NCI-H2227 treated with DMSO at 0.1 percent for 48 hours (cell line): ENCODE results near the gene PDCD2.
A peak's percentile ranks its signal among the peaks of the same experiment; 100 is the strongest.
"Not testable (repeated sequence)": the region's sequence is repeated elsewhere in the genome, so short reads cannot be mapped to it uniquely, and the experiment has no call there.

ENCODE experiments used
- DNase-seq: peaks from one replicate; lab custom pipeline; 2025; lab: John Stamatoyannopoulos, UW

Gene PDCD2

DNA sequence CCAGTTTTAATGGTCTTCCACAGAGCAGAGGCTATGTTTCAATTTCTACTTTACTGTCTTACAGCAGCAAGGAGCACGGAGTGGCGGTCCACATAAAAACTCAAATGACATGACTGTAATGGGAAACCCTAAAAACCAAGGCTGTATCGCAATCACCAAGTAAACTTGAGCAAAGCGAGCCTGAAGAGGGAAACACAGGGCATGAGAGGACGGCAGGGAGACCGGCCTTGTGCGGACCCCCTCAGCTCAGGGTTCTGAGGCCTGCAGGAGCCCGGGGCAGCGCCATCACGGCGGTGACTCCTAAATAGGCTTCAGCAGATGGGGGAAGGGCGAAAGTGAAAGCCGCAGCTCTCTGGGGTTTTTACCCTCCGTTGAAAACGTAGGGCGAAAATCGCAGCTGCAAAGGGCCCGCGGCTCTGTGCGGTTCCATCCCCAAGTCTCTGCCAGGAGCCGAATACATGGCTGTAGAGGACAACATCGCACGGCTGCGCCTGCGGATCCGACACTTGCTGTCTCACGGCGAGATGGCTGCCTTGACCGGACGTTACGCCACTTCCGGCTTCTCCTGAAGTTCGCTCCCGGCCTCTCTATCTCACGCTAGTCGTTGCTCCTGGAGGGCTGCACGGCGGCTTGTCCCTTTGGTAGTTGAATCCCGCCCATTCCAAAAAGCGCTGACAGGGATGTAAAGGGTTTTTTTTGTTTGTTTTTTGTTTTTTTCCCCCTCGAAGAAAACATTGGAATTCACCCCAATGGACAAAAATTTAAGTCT is 31.5 kb downstream of the PDCD2 start, which contains the start of gene PSMB1:
PSMB1 (minus strand) TSS at position 543 of the 769 bp plus-strand sequence; CDS start at position 478, 65 bp downstream.
- DNase-seq = peak; percentile 75

DNA sequence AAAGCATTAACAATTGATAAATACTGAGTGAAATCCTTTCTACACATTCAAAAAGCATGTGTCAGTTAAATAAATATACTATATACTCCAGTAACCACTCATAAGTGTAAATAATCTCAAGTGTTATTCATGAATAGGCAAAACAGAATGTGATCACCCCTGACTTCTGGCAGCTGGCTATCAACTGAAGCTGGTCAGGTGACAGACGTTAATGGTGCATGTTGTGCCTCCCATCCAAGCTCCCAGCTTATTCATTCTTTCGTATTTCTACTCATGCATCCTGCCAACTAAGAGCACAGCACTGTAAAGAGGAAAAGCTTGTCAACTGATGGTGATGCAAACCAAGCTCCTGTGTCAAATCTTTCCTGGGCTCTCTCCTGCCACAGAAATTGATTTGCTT is 39.0 kb downstream of the PDCD2 start:
- DNase-seq = no peak

DNA sequence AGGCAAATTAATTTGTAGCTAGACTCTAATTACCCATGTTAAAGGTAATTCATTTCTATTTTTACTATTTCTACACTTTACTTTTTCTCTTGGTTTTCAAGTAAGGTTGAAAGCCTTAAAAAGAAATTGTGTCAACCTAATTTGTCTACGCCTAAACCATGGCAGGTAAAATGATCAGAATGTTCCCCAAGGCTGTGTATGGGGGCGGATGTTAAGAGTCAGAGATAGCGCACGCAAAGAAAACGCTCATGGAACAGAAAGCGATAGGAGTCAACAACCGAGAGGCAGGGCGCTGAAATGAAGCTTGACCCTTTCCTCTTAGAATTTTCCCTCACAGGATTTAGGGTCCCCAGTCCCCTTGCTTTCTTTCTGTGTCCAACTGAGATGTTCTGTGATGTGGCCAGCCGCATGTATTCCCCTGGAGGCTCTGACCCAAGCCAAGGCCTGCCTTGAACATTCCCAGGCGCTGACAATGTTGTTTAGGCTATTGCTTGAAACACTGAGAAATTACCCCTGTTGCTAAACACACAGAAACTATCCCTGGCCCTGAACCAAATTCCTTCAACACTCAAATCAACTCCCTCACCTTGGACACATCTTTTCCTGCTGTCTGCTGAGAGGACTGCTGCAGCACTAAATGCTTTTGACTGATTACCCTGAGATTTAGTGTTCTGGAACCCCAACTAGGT is 42.3 kb downstream of the PDCD2 start:
- DNase-seq = no peak

DNA sequence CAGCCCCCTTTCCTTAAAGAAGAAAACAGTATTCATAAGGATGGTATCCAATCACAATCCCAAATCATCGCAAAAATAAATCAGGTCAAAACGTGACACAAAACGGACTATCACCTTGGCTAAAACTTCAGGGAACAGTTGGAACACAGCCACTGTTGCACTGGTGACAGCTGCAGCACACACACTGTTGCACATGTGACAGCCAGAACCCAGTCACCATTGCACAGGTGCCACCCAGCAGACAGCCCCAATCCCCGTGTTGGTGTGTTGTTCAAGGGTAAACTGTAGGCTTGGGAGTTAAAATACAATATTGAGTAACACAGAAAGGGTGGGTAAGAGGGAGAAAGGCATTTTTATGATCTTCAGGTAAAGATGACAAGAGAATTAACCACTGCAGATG is 47.1 kb downstream of the PDCD2 start:
- DNase-seq = no peak

DNA sequence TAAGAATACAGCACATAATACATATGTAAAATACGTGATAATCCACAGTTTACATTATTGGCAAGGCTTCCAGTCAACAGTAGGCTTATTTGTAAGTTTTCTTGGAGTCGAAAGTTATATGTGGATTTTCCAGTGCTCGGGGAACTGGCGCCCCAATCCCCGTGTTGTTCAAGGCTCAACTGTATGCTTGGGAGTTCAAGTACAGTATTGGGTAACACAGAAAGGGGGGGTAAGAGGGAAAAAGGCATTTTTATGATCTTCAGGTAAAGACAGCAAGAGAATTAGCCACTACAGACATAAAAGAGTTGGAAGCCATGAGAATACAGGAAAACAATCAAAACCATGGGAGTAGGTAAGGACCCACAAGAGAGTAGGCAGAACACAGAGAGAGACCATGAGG is 47.8 kb downstream of the PDCD2 start:
- no peak for DNase-seq

DNA sequence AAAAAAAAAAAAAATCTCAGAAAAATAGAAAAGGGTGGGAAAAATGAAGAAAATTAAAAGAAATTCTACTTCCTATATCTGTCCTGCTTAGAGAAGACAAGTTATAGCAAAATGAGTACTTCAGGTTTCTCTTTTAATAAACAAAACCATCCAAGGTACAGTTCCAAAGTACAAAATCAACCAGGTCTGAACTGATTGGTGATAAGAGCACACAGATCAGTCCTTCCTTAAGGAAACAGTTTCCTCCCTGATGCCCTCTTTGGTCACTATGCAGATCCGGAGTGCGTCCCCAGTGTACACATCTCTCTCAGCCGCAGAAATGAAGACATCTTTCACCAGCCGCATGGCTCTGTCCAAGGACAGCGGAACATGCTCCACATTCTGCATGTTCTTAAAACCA is 49.4 kb downstream of the PDCD2 start:
- no peak for DNase-seq

DNA sequence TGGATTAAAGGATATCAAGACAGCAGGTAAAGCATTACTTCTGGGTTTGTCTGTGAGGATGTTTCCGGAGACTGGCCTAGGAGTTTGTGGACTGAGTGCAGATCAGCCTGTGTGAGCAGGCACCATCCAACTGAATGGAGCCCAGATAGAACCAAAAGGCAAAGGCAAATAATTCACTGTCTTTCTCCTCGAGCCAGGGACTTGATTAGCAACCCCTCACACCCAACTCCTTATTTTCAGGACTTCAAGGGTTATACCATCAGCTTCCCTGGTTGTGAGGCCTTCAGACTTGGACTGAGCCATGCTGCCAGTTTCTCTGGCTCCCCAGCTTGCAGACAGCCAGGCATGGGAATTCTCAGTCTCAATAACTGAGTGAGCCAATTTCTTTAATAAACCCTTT is 50.6 kb downstream of the PDCD2 start:
- DNase-seq = no peak

DNA sequence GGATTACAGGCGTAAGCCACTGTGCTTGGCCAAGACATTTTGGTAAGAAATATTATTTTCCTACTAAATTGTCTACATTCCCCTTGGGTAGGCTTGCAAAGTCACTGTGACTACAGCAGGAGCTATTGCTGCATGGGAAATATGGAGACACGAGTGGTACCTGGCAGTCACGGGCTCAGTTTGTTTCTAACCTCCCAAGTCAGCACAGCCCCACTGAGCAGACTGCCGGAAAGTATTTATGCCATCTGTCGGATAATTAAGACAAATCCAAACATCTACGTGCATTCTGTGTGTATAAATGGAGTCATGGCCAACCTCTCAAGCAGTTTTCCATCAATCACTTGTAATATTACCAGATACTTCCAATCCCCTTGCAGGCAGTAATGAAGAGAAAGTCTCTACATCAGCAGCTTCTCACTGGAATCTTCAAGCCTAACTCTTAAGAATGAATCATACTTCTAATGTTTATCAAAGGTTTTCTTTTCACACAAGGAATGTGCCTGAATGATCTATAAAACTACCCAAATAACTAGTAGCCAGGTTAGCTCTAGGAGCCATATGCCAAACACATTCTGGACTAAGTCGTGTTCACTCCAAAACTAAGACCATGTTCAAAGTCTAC is 51.5 kb downstream of the PDCD2 start:
- no peak for DNase-seq

DNA sequence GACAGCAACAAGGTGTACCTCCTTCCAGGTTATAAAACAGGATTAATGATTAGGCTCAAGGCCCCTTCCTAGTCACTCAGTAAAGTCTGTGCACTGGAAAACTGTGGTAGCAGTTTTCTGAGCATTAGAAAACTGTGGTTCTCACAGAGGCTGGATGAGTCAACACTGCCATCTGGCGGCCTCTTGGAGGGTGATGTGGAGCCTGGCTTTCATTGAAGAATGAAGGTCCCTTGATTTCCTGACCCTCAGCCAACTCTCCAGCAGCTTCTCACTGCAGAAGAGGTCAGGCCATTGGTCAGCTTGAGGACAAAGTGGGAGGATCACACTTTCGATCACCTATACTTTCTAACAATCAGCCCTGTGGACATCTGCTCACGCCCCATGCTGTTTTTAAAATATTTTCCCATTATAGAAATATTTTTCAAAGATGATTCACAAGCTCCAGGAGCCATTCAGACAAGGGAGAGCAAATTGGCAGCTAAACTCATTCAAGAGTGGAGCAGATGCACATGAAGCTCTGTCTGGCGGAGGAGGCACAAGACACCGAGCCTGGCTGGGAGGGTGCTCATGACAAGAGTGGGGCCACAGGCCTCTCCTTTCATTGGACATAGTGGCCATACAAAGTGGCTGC is 54.5 kb downstream of the PDCD2 start:
- DNase-seq = peak; percentile 30

DNA sequence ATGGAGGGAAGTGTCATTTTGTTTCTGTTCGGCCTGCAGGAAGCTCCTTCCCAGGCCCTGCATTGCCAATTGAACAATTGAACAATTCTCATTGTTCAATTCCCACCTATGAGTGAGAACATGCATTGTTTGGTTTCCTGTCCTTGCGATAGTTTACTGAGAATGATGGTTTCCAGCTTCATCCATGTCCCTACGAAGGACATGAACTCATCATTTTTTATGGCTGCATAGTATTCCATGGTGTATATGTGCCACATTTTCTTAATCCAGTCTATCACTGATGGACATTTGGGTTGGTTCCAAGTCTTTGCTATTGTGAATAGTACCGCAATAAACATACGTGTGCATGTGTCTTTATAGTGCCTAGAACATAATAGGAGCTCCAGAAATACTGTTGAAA is 56.4 kb downstream of the PDCD2 start:
- not testable (repeated sequence) for DNase-seq

DNA sequence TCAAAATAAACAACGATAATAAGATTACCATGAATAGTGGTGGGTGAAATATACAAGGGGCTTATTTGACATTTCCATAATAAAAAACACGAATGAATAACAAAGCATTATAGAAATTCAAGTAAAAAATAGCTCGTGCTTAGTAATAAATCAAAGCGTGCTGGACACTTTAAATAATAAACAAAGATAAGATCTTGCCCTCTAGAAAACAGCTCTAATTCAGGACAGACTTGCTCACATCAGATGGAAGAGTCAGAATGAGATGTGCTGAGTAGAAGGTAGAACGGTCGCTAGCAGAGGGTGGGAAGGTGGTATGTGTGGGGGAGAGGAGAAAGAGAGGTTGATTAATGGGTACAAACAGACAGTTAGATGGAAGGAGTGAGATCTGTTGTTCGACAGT is 58.6 kb downstream of the PDCD2 start:
- DNase-seq = no peak
